Measurements from ENCODE around the gene DIRAS3.
"Not testable (repeated sequence)": the region's sequence is repeated elsewhere in the genome, so short reads cannot be mapped to it uniquely, and the experiment has no call there.

The DIRAS3 gene

GRCh38 chr1:68049941-68050878, at the start of gene DIRAS3:
DIRAS3 (minus strand) TSS chr1:68050627; CDS start chr1:68047297, 3,330 bp downstream.
- DNase-seq (ENCODE audit: low spot score): no peak

DNA sequence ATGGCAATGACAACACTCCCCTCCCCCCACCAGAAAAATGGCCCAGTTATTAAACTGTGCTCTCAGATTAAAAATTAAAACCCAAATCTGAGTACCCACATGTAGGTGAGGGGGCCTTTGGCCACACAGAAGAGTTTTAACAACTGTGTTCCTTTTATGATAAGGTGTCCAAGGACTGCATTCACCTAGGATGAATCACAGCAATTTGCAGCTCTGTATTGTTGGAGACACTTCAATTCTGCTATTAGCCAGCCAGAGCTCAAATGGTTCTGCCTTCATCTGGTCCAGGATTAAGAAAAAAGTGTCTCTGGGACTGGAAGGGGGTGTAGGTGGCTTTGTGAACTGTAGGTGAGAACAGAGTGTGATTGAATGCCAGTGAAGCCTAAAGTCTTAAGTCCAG, 43.3 kb upstream of the DIRAS3 start:
- no peak for DNase-seq (ENCODE audit: low spot score)

DNA sequence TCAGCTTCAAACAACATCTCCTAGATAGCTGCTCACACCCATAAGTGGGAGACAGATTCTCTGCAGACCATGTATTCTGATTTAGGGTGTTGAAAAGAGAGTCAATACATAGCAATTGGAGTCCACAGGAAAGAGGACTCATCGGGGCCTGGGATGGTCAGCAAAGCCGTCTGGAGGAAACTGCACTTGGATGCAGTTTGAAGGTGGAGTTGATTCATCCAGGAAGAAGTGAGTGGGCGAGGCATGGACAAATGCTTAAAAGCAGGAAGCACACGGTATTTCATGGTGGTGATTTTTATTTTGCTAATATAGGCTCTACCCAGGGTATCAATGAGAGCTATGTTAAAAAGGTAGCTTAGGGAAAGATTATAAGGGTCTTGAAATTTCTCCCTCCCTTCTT, 36.8 kb upstream of the DIRAS3 start:
- no peak for DNase-seq (ENCODE audit: low spot score)

GRCh38 chr1:68085752-68086151, 35.3 kb upstream of the DIRAS3 start:
- no peak for DNase-seq (ENCODE audit: low spot score)

DNA sequence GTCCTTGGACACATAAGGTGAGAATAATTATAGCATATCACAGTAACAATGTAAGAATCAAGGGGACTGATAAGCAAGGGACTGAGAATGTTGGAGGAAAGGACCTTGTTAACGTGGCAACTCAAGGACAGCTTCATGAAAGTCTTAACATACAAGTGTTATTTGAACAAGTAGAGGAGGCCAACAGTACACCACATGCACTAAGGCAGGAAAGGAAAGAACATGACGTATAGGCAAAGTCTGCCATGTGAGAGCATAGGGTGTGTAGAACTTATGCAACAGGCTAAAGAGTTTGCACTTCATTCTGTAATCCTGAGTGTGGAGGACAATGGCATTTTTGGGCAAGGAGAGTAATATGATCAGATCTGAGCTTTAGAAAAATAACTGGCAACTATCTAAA, 33.3 kb upstream of the DIRAS3 start:
- no peak for DNase-seq (ENCODE audit: low spot score)

GRCh38 chr1:68081775-68082283, 31.4 kb upstream of the DIRAS3 start:
- DNase-seq (ENCODE audit: low spot score): no peak

DNA sequence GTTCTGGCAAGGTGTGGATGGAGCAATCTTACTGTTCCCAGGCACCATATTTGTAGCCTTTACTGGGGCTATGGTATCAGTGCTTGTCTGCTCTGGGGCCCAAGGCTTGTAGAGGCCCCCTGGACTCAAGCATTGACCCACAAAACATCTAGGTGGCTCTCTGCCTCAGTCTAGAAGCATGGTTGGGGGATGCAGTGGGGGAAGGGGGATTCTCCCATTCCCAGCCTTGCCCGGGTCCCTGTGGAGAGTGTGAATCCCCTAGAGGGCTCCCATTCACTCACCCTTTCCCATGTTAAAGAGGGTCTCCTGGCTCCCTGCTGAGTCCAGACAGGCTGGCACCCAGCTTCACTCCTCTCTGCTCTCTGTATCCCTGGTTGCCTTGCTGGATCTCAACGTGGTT, 28.2 kb upstream of the DIRAS3 start:
- no peak for DNase-seq (ENCODE audit: low spot score)

- no peak for DNase-seq (ENCODE audit: low spot score)
Measured at GRCh38 chr1:68074472-68074871, 24.0 kb upstream of the DIRAS3 start.

GRCh38 chr1:68065766-68066165, 15.3 kb upstream of the DIRAS3 start:
- DNase-seq (ENCODE audit: low spot score): no peak

DNA sequence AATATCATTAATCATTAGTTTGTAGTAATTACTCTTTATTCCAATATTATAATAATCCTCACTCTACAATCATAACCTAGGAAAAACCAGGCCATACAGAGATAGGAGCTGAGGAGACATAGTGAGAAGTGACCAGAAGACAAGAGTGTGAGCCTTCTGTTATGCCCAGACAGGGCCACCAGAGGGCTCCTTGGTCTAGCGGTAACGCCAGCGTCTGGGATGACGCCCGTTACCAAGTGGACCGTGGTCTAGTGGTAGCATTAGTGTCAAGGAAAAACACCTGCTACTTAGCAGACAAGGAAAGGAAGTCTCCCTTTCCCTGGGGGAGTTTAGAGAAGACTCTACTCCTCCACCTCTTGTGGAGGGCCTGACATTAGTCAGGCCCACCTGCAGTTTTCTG, 7.6 kb upstream of the DIRAS3 start:
- not testable (repeated sequence) for DNase-seq (ENCODE audit: low spot score)

DNA sequence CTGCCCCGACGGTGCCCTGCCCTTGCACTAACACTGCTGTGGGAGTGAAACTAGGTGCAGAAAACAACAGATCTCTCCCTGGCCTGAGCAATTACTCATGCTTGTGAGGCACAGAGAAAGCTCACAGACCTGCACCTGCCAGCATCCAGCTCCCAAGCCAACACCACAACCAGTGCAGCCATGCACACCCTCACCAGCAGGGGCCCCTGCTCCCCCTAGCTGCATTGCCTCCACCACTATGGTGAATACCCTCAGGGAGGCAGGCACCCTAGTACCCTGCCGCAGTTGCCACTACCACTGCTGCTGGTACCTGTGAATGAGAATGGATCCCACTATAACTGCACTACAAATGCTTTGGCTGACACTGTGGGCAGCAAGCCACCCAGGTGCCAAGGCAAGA, 7.1 kb upstream of the DIRAS3 start:
- DNase-seq (ENCODE audit: low spot score): no peak

DNA sequence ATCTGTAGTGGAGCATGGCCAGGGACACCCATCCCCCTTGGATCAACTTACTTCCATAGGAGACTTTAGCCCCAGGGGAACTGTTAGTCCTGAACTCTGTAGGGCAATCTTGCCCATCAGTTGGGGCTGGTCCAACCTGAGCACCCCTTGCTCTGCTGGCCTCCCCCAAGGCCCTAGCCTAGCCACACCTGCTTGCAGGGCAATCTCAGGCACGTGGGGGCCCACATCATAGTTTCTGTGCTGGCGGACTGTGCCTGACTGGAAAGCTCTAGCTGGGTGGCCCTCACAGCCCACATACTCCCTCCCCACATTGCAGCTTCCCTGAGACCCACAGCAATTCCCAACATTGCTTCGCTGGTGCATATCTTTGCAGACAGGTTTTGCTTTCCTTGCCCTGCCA, 6.6 kb upstream of the DIRAS3 start:
- no peak for DNase-seq (ENCODE audit: low spot score)

DNA sequence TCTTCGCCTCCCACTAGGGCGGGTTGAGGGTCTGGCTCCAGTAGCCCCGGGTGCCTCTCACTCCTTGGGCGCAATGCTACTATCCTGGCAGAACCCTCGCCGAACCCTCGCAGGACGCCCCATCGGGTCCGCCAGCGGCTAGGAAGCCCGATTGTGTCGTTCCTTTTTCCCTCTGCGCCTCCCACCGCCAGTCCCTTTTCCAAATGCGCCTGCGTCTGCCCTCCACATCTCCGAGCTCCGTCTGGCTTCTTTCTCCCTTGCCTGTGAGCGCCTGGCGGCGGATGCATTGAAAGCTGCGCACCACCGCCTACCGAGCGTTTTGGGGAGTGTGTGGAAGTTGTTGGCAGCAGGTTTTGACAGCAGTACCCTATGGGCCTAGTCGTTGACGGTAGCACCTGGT, 1.0 kb upstream of the DIRAS3 start:
- no peak for DNase-seq (ENCODE audit: low spot score)

DNA sequence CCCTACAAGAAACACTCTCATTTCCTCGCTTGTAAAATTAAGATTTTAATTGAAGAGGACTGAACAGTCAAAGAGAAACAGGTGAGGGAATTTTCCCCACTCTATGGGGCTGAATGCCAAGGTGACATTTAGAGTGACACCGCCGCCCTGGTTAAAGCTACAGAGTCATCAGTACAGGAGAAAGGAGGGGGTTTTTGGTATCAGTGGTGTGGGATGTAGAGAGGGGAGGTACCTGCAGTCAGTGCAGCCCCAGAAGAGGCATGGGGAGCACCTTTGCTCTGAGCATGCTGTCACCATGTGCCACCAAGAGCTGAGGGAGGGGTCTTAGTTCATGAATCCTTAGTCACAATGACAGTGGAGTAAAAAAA, 2.8 kb downstream of the DIRAS3 start:
- DNase-seq (ENCODE audit: low spot score): no peak

DNA sequence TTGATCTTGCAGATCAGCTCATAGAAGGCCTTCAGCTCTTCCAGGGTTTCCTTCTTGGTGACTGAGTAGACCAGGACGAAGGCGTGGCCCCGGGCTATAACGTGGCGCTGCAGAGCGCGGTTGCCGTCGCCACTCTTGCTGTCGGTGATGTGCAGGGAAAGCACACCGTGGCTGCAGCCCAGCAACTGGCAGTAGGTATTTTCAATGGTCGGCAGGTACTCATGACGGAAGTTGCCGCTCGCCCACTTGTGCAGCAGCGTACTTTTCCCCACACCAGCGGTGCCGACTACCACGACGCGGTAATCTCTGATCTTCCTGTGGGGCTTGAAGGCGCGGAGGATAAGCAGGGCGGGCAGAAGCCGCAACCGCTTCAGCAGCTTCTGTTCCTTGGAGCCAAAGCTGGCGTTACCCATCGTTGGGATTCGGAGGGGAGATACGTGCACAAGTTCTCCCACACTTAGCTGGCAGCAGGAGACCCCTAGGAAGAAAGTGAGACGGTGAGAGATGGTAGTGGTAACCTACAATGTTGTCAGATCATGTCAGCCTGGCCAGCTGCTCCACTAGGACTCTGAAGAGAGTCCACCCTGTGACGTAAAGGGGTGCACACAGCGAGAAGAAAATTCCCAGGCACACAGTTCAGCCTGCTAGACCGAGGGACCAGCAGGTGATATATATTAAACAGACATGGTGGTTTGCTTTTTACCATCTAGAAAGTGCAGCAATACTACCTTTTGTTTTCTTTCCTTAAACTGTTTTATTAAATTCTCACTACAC, 3.4 kb downstream of the DIRAS3 start:
- DNase-seq (ENCODE audit: low spot score): no peak

DNA sequence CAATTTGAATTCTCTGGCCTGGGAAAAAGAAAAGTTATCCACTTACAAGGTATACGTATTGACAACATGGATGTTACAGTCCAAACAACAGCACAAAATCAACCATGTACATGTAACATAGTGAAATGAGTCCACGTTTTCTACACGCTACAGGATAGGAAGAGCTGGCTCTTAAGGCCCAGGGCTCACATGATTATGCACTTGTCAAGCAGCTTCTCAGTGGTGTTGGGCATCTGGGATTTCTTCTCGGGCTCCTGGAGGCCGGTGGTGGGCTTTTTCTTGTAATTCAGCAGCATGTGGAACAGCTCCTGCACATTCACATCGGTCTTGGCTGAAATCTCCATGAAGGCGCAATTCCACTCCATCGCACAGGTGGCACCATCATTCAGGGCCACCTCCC, 4.0 kb downstream of the DIRAS3 start:
- DNase-seq (ENCODE audit: low spot score): no peak

- DNase-seq (ENCODE audit: low spot score): no peak
Measured at GRCh38 chr1:68045511-68046180, 4.8 kb downstream of the DIRAS3 start.

GRCh38 chr1:68043443-68044090, 6.9 kb downstream of the DIRAS3 start:
- DNase-seq (ENCODE audit: low spot score): no peak

DNA sequence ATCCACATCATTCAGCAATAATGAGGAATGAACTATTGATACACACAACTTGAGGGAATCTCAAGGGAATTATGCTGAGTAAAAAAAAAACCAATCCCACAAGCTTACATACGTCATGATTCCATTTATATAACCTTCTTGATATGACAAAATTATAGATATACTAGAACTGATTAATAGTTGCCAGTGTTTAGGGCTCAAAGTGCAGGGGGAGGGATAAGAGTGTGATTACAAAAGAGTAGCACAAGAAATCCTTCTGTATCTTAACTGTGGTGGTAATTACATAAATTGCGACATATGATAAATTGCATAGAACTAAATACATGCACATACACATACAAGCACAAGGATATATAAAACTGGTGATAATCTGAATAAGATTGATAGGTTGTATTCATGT, 13.5 kb downstream of the DIRAS3 start:
- DNase-seq (ENCODE audit: low spot score): no peak

DNA sequence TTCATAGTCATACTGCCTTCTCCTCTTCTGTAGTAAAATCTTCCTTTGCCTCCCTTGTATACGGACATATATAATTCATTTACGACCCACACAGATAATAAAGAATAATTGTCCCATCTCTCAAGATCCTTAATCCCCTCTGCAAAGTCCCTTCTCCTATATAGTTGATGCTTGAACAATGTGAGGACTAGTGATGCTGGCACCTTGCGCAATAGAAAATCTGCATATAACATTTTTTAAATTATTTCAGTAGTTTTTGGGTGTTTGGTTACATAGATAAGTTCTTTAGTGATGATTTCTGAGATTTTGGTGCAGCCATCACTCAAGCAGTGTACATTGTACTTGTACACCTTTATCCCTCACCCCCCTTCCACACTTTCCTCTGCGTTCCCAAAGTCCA, 21.0 kb downstream of the DIRAS3 start:
- no peak for DNase-seq (ENCODE audit: low spot score)

- no peak for DNase-seq (ENCODE audit: low spot score)
Measured at GRCh38 chr1:68028566-68028965, 21.9 kb downstream of the DIRAS3 start.
